Endothelial cell of umbilical vein (primary cell): ENCODE data around the gene EPB42. TPM values are rescaled to one million over a fixed set of nuclear protein-coding genes. Genes with fewer than 3 reads are reported as not detected.

ENCODE experiments used
- BruUV-seq: library from RNA; stranded (reverse); fragments of 400-500 nt; replicated peaks from 2 replicates; lab custom pipeline; 2021; lab: Mats Ljungman, UMichigan
- CTCF ChIA-PET: fragments of 300-600, 350-600 bp; sonication (Branson Sonifier 250); formaldehyde crosslinking; loops from one replicate; lab custom pipeline; 2021; ENCODE audit warnings: antibody characterized with exemption, inconsistent platforms; lab: Charles Lee
- POLR2A ChIA-PET: fragments of 300-600, 350-600 bp; sonication (Branson Sonifier 250); formaldehyde crosslinking; loops from one replicate; lab custom pipeline; 2021; ENCODE audit warnings: antibody characterized with exemption, inconsistent platforms; lab: Charles Lee
- DNase-seq: peaks from one replicate; pipeline ENCODE4 v3.0.0-alpha.2; 2011; ENCODE audit warnings: low read depth, low spot score
- FAIRE-seq: peaks from 2 replicates; lab custom pipeline; 2011; peaks lifted over from hg19 to GRCh38; lab: Jason Lieb, UNC
- H2AFZ ChIP-seq: 2 replicates; pipeline ENCODE4 v1.6.0; 2012; ENCODE audit warnings: low read depth, low read length, control low read depth, inconsistent platforms
- H3K27ac ChIP-seq: 2 replicates; pipeline ENCODE4 v1.5.1; 2011; ENCODE audit warnings: low read depth, mild to moderate bottlenecking, control low read depth, low read length, moderate library complexity; ENCODE audit not compliant: insufficient read depth
- H3K27me3 ChIP-seq, 2 experiments: 2 replicates each; pipeline versions ENCODE4 v1.6.0 to v1.6.1; 2011; ENCODE audit warnings: low read length in 2 of 2, mixed read lengths in 1 of 2; ENCODE audit not compliant: control insufficient read depth in 2 of 2, insufficient read depth in 2 of 2
- H3K36me3 ChIP-seq, 2 experiments: 2 replicates in 1 of 2; 3 replicates in 1 of 2; pipeline ENCODE4 v1.5.1; 2011; ENCODE audit warnings: low read length in 2 of 2, mild to moderate bottlenecking in 1 of 2, moderate library complexity in 1 of 2; ENCODE audit not compliant: control insufficient read depth in 2 of 2, insufficient read depth in 2 of 2; ENCODE audit errors: extremely low read depth in 1 of 2
- H3K4me1 ChIP-seq: 3 replicates; pipeline ENCODE4 v1.5.1; 2011; ENCODE audit warnings: mild to moderate bottlenecking, low read length; ENCODE audit not compliant: control insufficient read depth, insufficient read depth; ENCODE audit errors: extremely low read depth
- H3K4me2 ChIP-seq: 2 replicates; pipeline ENCODE4 v1.6.1; 2011; ENCODE audit warnings: low read length, control low read depth, mixed read lengths; ENCODE audit not compliant: insufficient read depth
- H3K4me3 ChIP-seq, 3 experiments: fragments of 200-600 bp in 1 of 3; sonication (generic), shearing (Covaris generic) in 1 of 3; replicated peaks in 1 of 3; 2 replicates each; pipeline ENCODE4 v1.5.1; 2011 to 2016; ENCODE audit warnings: control low read depth in 3 of 3, low read length in 3 of 3, mild to moderate bottlenecking in 2 of 3, inconsistent platforms in 1 of 3, low read depth in 1 of 3, moderate library complexity in 1 of 3; ENCODE audit not compliant: insufficient read depth in 1 of 3
- H3K79me2 ChIP-seq: 2 replicates; pipeline ENCODE4 v1.6.0; 2012; ENCODE audit warnings: low read length, inconsistent platforms; ENCODE audit not compliant: control insufficient read depth, insufficient read depth
- H3K9ac ChIP-seq: replicated peaks from 2 replicates; pipeline ENCODE3; 2011; ENCODE audit warnings: low read length, control low read depth; ENCODE audit not compliant: insufficient read depth; ENCODE audit errors: extremely low read depth
- H3K9me1 ChIP-seq: replicated peaks from 3 replicates; pipeline ENCODE4 v1.6.0; 2011; ENCODE audit warnings: mild to moderate bottlenecking, low read length; ENCODE audit not compliant: control insufficient read depth, insufficient read depth; ENCODE audit errors: extremely low read depth
- H3K9me3 ChIP-seq: replicated peaks from 2 replicates; pipeline ENCODE4 v1.5.1; 2012; ENCODE audit warnings: low read length, inconsistent platforms; ENCODE audit not compliant: control insufficient read depth, insufficient read depth
- H4K20me1 ChIP-seq: replicated peaks from 2 replicates; pipeline ENCODE3; 2011; ENCODE audit warnings: mild to moderate bottlenecking, low read length; ENCODE audit not compliant: control insufficient read depth, insufficient read depth; ENCODE audit errors: extremely low read depth
- EZH2 ChIP-seq: IDR thresholded peaks from 2 replicates; pipeline ENCODE4 v1.6.1; 2012; ENCODE audit warnings: borderline replicate concordance, low read depth, mild to moderate bottlenecking, moderate library complexity, low read length, inconsistent platforms; ENCODE audit not compliant: severe bottlenecking
- FOS ChIP-seq: IDR thresholded peaks from 2 replicates; pipeline ENCODE4 v1.6.1; 2011; ENCODE audit warnings: mild to moderate bottlenecking, low read length, moderate library complexity, borderline replicate concordance; ENCODE audit not compliant: insufficient read depth
- GATA2 ChIP-seq: IDR thresholded peaks from 2 replicates; pipeline ENCODE4 v1.7.0; 2011; ENCODE audit warnings: low read depth, mild to moderate bottlenecking, moderate library complexity, mixed read lengths, low read length; ENCODE audit not compliant: insufficient read length, insufficient read depth
- JUN ChIP-seq: IDR thresholded peaks from 2 replicates; pipeline ENCODE4 v1.6.1; 2011; ENCODE audit warnings: borderline replicate concordance, low read depth; ENCODE audit not compliant: insufficient read length, insufficient read depth
- MAX ChIP-seq: IDR thresholded peaks from 2 replicates; pipeline ENCODE4 v1.6.1; 2011; ENCODE audit not compliant: insufficient read depth, insufficient read length
- MYC ChIP-seq: IDR thresholded peaks from one replicate; pipeline ENCODE4 v1.6.1; 2011; ENCODE audit warnings: mild to moderate bottlenecking, low read depth, low read length
- POLR2A ChIP-seq: IDR thresholded peaks from 2 replicates; pipeline ENCODE4 v1.6.1; 2012; ENCODE audit warnings: low read depth, mild to moderate bottlenecking, control low read depth, low read length
- POLR2AphosphoS5 ChIP-seq: IDR thresholded peaks from 2 replicates; pipeline ENCODE4 v1.6.1; 2012; ENCODE audit warnings: low read depth, mild to moderate bottlenecking, control low read depth, low read length, moderate library complexity; ENCODE audit not compliant: insufficient read depth
- dilution Hi-C: fragments of 300-500 bp; cut with MboI; formaldehyde crosslinking; loops from one replicate; pipeline ENCODE4 v1.15.0; 2019; ENCODE audit warnings: low sequenced_read_pairs; ENCODE audit not compliant: extremely low pct_ligation_motif_present
- intact Hi-C: fragments of 100-400 bp; cut with micrococcal nuclease; formaldehyde crosslinking; loops from one replicate; pipeline ENCODE4 v1.10.0; 2022
- polyA plus RNA-seq, 4 experiments: library from polyadenylated mRNA; depleted of rRNA in 3 of 4; stranded (reverse) in 3 of 4; unstranded in 1 of 4; fragments of >200 nt; gene quantifications; 2 replicates each; pipeline versions ENCODE4 v1.2.1 to v1.2.3, GENCODE V29; 2011 to 2012; ENCODE audit warnings: missing spikeins in 1 of 4
- total RNA-seq: library from RNA; stranded (reverse); gene quantifications from 2 replicates; pipeline ENCODE4 v1.2.3, GENCODE V29; 2021
- TF ChIP-seq, protein P1 (sequence below), 2 donors: IDR thresholded peaks; 1 replicate in 1 of 2; 2 replicates in 1 of 2; pipeline ENCODE4 v1.5.1; 2011; ENCODE audit warnings: low read length in 2 of 2, mild to moderate bottlenecking in 2 of 2, moderate library complexity in 2 of 2, control low read depth in 1 of 2, inconsistent platforms in 1 of 2, low read depth in 1 of 2; ENCODE audit not compliant: insufficient read depth in 1 of 2; ENCODE audit errors: extremely low read depth in 1 of 2

EPB42 gene
- total and polyA plus RNA-seq, 2 donors (not counting 3 experiments of a cell fraction or from before 2014, with no cell fraction given), result not detected

GRCh38 chr15:43212951-43213350 lies 7.9 kb downstream of the EPB42 start:
- intact Hi-C loops (no loop called here), dilution Hi-C loops (no loop called here)
- Histone ChIP-seq H3K4me1 (no peaks in the 10 kb centered on the region), H3K27ac (no peak overlapping the region), H3K4me3 (no peak overlapping the region), H2AFZ (no peak overlapping the region), H3K79me2 (no peaks in the 10 kb centered on the region), H4K20me1 (no peaks in the 10 kb centered on the region), H3K36me3 (no peaks in the 10 kb centered on the region), H3K4me2 (no peak overlapping the region), H3K9ac (no peak overlapping the region), H3K9me1 (no peaks in the 10 kb centered on the region), H3K9me3 (no peaks in the 10 kb centered on the region), H3K27me3 (peaks cover 3 to 12% of the 10 kb centered on the region in 2 experiments)
- TF ChIP-seq POLR2AphosphoS5 (no peak), GATA2 (no peak), FOS (no peak), MAX (no peak), POLR2A (no peak), MYC (no peak), JUN (no peak), EZH2 (no peak)
- TF ChIP-seq, protein P1, sequence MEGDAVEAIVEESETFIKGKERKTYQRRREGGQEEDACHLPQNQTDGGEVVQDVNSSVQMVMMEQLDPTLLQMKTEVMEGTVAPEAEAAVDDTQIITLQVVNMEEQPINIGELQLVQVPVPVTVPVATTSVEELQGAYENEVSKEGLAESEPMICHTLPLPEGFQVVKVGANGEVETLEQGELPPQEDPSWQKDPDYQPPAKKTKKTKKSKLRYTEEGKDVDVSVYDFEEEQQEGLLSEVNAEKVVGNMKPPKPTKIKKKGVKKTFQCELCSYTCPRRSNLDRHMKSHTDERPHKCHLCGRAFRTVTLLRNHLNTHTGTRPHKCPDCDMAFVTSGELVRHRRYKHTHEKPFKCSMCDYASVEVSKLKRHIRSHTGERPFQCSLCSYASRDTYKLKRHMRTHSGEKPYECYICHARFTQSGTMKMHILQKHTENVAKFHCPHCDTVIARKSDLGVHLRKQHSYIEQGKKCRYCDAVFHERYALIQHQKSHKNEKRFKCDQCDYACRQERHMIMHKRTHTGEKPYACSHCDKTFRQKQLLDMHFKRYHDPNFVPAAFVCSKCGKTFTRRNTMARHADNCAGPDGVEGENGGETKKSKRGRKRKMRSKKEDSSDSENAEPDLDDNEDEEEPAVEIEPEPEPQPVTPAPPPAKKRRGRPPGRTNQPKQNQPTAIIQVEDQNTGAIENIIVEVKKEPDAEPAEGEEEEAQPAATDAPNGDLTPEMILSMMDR (IDR thresholded peaks at IDR 0.05; ENCODE audit: extremely low read depth in 1 of 2, insufficient read depth in 1 of 2, low read depth in 1 of 2, low read length in 2 of 2), result no peak
- POLR2A ChIA-PET, result no interaction called here
- DNase-seq (no peak), FAIRE-seq (no peak)
- CTCF ChIA-PET, result interaction anchor here (0.9 to 3.8 kb wide), 3 partner anchors 9 to 73 kb away, joined by 3 to 27 read pairs (median 26); no protein-coding TSS in a partner anchor
- no TSS peak for BruUV-seq
